ENCODE measurements around the gene ATP23.

DNA sequence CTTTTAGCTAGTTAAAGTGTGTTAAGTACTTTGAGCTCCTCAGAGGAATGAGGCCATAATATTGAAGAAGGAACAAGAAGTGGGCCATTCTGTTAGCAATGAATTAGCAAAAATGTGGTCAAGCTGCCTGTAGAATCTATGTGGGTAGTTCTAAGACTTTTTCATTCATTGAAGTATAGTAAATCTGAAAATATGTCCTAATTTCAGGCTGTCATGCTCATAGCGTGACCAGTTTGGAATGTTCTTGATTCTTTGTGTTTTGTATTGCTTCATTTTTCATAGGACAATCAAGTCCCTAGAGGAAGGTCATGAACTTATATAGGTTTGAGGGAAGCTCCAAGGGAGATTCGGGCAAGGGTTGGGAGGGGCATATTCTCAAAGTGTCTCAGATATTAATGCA is 11.4 kb downstream of the ATP23 start:
- TF ChIP-seq CTCF (IDR thresholded peaks at IDR 0.05; ENCODE audit: low read depth, low read length): no peak
- no peak for TF ChIP-seq MAX (IDR thresholded peaks at IDR 0.05; ENCODE audit: low read depth, low read length)
- TF ChIP-seq POLR2A (IDR thresholded peaks at IDR 0.05; ENCODE audit: extremely low read depth, insufficient read length): no peak
